Large intestine (tissue), 3 donors: ENCODE measurements around the gene SAFB. TPM values are rescaled to one million over a fixed set of nuclear protein-coding genes. Genes with fewer than 3 reads are reported as not detected.
"Not testable (repeated sequence)": the region's sequence is repeated elsewhere in the genome, so short reads cannot be mapped to it uniquely, and the experiment has no call there.

ENCODE experiments used
- DNase-seq, 2 donors: peaks; one replicate each; pipeline versions ENCODE4 v3.0.0 to v3.0.0-alpha.2; 2013
- H3K27ac ChIP-seq: one replicate; pipeline ENCODE4 v1.5.1; 2013; ENCODE audit warnings: low read length
- H3K27me3 ChIP-seq: 2 replicates; pipeline ENCODE4 v1.6.1; 2013; ENCODE audit warnings: low read length; ENCODE audit not compliant: control insufficient read depth, insufficient read depth
- H3K36me3 ChIP-seq: 2 replicates; pipeline ENCODE4 v1.6.1; 2013; ENCODE audit warnings: low read length; ENCODE audit not compliant: control insufficient read depth, insufficient read depth
- H3K4me1 ChIP-seq: one replicate; pipeline ENCODE4 v1.6.1; 2013; ENCODE audit warnings: low read length; ENCODE audit not compliant: control insufficient read depth, insufficient read depth
- H3K4me3 ChIP-seq: one replicate; pipeline ENCODE4 v1.5.1; 2013; ENCODE audit warnings: low read length
- H3K9me3 ChIP-seq: one replicate; pipeline ENCODE4 v1.6.1; 2013; ENCODE audit warnings: mild to moderate bottlenecking, low read depth, low read length, moderate library complexity; ENCODE audit not compliant: control insufficient read depth
- WGBS: methylation state at CpG from one replicate; pipeline ENCODE4 v1.1.5; 2013; ENCODE audit warnings: low lambda C conversion rate; ENCODE audit not compliant: insufficient coverage; 5-methylcytosine and 5-hydroxymethylcytosine counted together
- polyA plus RNA-seq: library from polyadenylated mRNA; unstranded; fragments of 120-200 nt; gene quantifications from one replicate; pipeline ENCODE4 v1.2.1, GENCODE V29; 2013

SAFB gene
- polyA plus RNA-seq, 1 donor, result 111 TPM

- H3K9me3 ChIP-seq, result no peaks in the 10 kb centered on the region
- H3K4me3 ChIP-seq, result no peak overlapping the region
- H3K4me1 ChIP-seq, result peaks cover 12% of the 10 kb centered on the region
- no peaks in the 10 kb centered on the region for H3K27me3 ChIP-seq
- no CpG with 5 or more reads among the region's 18 CpGs for WGBS
- H3K36me3 ChIP-seq, result peaks cover 93% of the 10 kb centered on the region
- H3K27ac ChIP-seq, result peak overlapping the region; percentile 76
- no peak for DNase-seq
Observed at GRCh38 chr19:5595129-5595528, 27.8 kb upstream of the SAFB start.

GRCh38 chr19:5595745-5596144 is 27.1 kb upstream of the SAFB start:
- DNase-seq, result no peak
- Histone ChIP-seq H3K4me1 (peaks cover 12% of the 10 kb centered on the region), H3K36me3 (peaks cover 93% of the 10 kb centered on the region), H3K27me3 (no peaks in the 10 kb centered on the region), H3K9me3 (no peaks in the 10 kb centered on the region), H3K27ac (no peak overlapping the region), H3K4me3 (no peak overlapping the region)
- whole genome bisulfite sequencing, result no CpG with 5 or more reads among the region's 9 CpGs

- Histone ChIP-seq H3K27ac (no peak overlapping the region), H3K4me1 (no peaks in the 10 kb centered on the region), H3K9me3 (no peaks in the 10 kb centered on the region), H3K36me3 (peaks cover 85% of the 10 kb centered on the region), H3K27me3 (no peaks in the 10 kb centered on the region), H3K4me3 (no peak overlapping the region)
- DNase-seq, result no peak
- no CpG with 5 or more reads among the region's 8 CpGs for WGBS
Observed at GRCh38 chr19:5600797-5601196, 22.1 kb upstream of the SAFB start.

GRCh38 chr19:5603626-5604025 is 19.3 kb upstream of the SAFB start:
- Histone ChIP-seq H3K4me1 (no peaks in the 10 kb centered on the region), H3K9me3 (no peaks in the 10 kb centered on the region), H3K27me3 (no peaks in the 10 kb centered on the region), H3K27ac (no peak overlapping the region), H3K4me3 (no peak overlapping the region), H3K36me3 (peaks cover 83% of the 10 kb centered on the region)
- DNase-seq, result no peak
- WGBS, result 100% methylated on average over 1 of the region's 5 CpGs

GRCh38 chr19:5605362-5605761 is 17.5 kb upstream of the SAFB start:
- Histone ChIP-seq H3K27me3 (no peaks in the 10 kb centered on the region), H3K9me3 (no peaks in the 10 kb centered on the region), H3K4me3 (no peak overlapping the region), H3K36me3 (peaks cover 80% of the 10 kb centered on the region), H3K4me1 (no peaks in the 10 kb centered on the region), H3K27ac (no peak overlapping the region)
- no CpG with 5 or more reads among the region's 3 CpGs for WGBS
- no peak for DNase-seq

- H3K4me1 ChIP-seq, result no peaks in the 10 kb centered on the region
- no peak overlapping the region for H3K4me3 ChIP-seq
- 100% methylated on average over 3 of the region's 16 CpGs for WGBS
- no peak for DNase-seq
- H3K36me3 ChIP-seq, result peaks cover 73% of the 10 kb centered on the region
- H3K27ac ChIP-seq, result no peak overlapping the region
- H3K27me3 ChIP-seq, result no peaks in the 10 kb centered on the region
- no peaks in the 10 kb centered on the region for H3K9me3 ChIP-seq
Observed at GRCh38 chr19:5607318-5608275, 15.3 kb upstream of the SAFB start.

- Histone ChIP-seq H3K4me3 (no peak overlapping the region), H3K9me3 (no peaks in the 10 kb centered on the region), H3K27me3 (no peaks in the 10 kb centered on the region), H3K4me1 (no peaks in the 10 kb centered on the region), H3K27ac (no peak overlapping the region), H3K36me3 (peaks cover 74% of the 10 kb centered on the region)
- DNase-seq, result no peak
- WGBS, result no CpG with 5 or more reads among the region's 10 CpGs
Observed at GRCh38 chr19:5608291-5608690, 14.6 kb upstream of the SAFB start.

- not testable (repeated sequence) for H3K4me3 ChIP-seq, DNase-seq, H3K4me1 ChIP-seq, H3K27me3 ChIP-seq, H3K27ac ChIP-seq, H3K9me3 ChIP-seq
- no CpG with 5 or more reads among the region's 9 CpGs for WGBS
- H3K36me3 ChIP-seq, result peaks cover 74% of the 10 kb centered on the region
Observed at GRCh38 chr19:5608766-5609165, 14.1 kb upstream of the SAFB start.

GRCh38 chr19:5609881-5610448 is 12.9 kb upstream of the SAFB start:
- WGBS, result no CpG with 5 or more reads among the region's 16 CpGs
- DNase-seq, result no peak
- no peaks in the 10 kb centered on the region for H3K4me1 ChIP-seq
- H3K9me3 ChIP-seq, result no peaks in the 10 kb centered on the region
- H3K27ac ChIP-seq, result no peak overlapping the region
- H3K4me3 ChIP-seq, result no peak overlapping the region
- H3K36me3 ChIP-seq, result peaks cover 76% of the 10 kb centered on the region
- no peaks in the 10 kb centered on the region for H3K27me3 ChIP-seq

- no peaks in the 10 kb centered on the region for H3K9me3 ChIP-seq
- WGBS, result 94% methylated on average over 3 of the region's 15 CpGs
- DNase-seq, result no peak
- H3K4me1 ChIP-seq, result no peaks in the 10 kb centered on the region
- H3K27ac ChIP-seq, result no peak overlapping the region
- peaks cover 76% of the 10 kb centered on the region for H3K36me3 ChIP-seq
- H3K27me3 ChIP-seq, result no peaks in the 10 kb centered on the region
- no peak overlapping the region for H3K4me3 ChIP-seq
Observed at GRCh38 chr19:5612891-5613865, 9.7 kb upstream of the SAFB start.
